Mesothelial cell of epicardium (in vitro differentiated cells): ENCODE data around the gene CTBP1. TPM values are rescaled to one million over a fixed set of nuclear protein-coding genes. Genes with fewer than 3 reads are reported as not detected.

Experiments
- DNase-seq, 2 experiments: peaks; one replicate each; pipeline ENCODE4 v3.0.0; 2021; ENCODE audit warnings: low spot score in 2 of 2; ENCODE audit not compliant: unreplicated experiment in 2 of 2
- H3K27ac Mint-ChIP-seq: 2 replicates; pipeline ENCODE4 v1.8.0; 2021; ENCODE audit warnings: mixed read lengths
- H3K27me3 Mint-ChIP-seq: 2 replicates; pipeline ENCODE4 v1.8.0; 2021; ENCODE audit warnings: low read depth, mixed read lengths
- H3K36me3 Mint-ChIP-seq: 2 replicates; pipeline ENCODE4 v1.8.0; 2021; ENCODE audit warnings: mixed read lengths
- H3K4me1 Mint-ChIP-seq: 2 replicates; pipeline ENCODE4 v1.8.0; 2021; ENCODE audit warnings: mixed read lengths
- H3K4me3 Mint-ChIP-seq: 2 replicates; pipeline ENCODE4 v1.8.0; 2021; ENCODE audit warnings: mild to moderate bottlenecking, moderate library complexity, mixed read lengths
- H3K9me3 Mint-ChIP-seq: 2 replicates; pipeline ENCODE4 v1.8.0; 2021; ENCODE audit warnings: mixed read lengths
- total RNA-seq: library from RNA; stranded (reverse); gene quantifications from 3 replicates; pipeline ENCODE4 v1.2.1, GENCODE V29; 2021
- TF ChIP-seq, protein P1 (sequence below): fragments of 200-600 bp; sonication (generic); IDR thresholded peaks from one replicate; pipeline ENCODE4 v1.5.0; 2021; ENCODE audit warnings: antibody characterized with exemption; ENCODE audit not compliant: unreplicated experiment

The CTBP1 gene
- total RNA-seq, 1 donor from 2014 or later, result 194 TPM

DNA sequence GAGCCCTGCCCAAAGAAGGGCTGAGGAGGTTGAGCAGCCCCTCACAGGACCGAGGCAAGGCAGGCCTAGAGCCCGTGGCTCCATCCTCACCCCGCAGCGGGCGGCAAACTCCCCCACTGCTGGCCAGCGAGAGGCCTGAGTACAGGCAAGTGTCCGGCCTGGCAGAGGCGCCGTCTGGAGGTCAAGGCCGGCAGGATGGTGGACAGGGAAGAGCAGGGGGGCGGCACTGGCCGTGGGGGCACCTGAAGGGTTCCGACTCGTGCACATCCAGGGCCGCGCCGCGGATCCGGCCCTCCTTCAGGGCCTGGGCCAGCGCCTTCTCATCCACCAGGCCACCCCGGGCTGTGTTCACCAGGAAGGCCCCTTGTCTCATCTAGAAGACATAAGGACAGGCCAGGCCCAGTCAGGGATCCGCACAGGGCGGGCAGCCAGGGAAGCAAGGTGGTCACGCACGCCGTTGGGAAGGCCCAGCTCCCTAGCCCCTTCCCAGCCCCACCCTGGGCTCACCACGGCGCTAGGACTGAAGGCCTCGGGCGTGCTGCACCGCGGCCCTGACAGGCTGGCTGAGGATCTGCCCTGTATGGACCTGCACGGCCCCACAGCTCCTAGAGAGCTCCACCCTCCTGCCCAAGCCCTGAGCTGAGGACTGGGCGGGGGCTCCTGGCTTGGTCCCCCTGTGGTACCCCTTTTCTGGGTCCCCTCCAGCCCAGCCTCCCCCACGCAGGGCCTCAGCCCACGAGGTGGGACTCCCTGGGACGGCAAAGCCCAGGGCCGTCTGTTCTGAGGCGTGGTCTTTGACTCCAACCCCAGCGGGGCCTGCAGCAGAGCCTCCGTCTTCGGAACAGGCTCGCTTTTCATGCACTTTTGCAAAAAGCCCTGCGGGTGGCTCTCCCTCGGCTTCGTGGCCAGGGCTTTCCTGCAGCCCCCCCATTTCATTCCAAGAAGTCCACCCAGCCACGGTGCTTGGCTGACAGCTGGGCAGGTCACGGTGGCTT lies 34.5 kb downstream of the CTBP1 start:
- H3K27ac Mint-ChIP-seq, result no peak overlapping the region
- TF ChIP-seq, protein P1, sequence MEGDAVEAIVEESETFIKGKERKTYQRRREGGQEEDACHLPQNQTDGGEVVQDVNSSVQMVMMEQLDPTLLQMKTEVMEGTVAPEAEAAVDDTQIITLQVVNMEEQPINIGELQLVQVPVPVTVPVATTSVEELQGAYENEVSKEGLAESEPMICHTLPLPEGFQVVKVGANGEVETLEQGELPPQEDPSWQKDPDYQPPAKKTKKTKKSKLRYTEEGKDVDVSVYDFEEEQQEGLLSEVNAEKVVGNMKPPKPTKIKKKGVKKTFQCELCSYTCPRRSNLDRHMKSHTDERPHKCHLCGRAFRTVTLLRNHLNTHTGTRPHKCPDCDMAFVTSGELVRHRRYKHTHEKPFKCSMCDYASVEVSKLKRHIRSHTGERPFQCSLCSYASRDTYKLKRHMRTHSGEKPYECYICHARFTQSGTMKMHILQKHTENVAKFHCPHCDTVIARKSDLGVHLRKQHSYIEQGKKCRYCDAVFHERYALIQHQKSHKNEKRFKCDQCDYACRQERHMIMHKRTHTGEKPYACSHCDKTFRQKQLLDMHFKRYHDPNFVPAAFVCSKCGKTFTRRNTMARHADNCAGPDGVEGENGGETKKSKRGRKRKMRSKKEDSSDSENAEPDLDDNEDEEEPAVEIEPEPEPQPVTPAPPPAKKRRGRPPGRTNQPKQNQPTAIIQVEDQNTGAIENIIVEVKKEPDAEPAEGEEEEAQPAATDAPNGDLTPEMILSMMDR, result no peak
- DNase-seq, result no peak
- H3K27me3 Mint-ChIP-seq, result no peaks in the 10 kb centered on the region
- H3K36me3 Mint-ChIP-seq, result peaks cover 16% of the 10 kb centered on the region
- H3K4me1 Mint-ChIP-seq, result no peaks in the 10 kb centered on the region
- H3K9me3 Mint-ChIP-seq, result no peaks in the 10 kb centered on the region
- no peak overlapping the region for H3K4me3 Mint-ChIP-seq

DNA sequence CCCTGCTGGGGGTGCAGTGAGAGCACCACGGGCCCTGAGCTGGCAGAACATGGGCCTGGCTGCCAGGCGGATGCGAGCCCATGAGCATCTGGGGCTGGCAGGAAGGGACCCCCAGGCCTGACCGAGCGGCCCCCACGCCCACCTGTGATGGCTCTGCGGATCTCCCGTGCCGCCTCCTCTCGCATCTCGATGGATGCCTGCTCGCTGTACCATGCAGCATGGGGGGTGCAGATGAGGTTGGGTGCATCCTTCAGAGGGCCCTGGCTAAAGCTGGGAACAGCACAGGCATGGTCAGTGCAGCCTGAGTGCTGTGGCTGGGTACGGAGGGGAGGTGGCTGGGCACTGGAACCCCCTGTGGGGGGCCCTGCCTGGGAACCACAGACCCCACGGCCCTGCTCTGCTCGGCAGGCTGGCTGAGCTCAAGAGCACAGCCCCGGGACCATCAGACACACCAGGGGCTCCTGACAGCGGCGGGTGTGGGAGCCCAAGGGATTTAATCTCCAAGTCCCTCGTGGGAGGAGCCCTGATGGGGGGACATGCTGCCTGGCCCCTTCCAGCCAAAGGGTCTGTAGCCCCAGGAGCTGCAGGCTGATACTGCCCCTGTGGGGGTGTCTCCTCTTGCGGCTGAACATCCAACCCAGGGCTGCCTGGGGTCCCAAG lies 35.5 kb downstream of the CTBP1 start:
- Mint-ChIP-seq H3K4me3 (no peak overlapping the region), H3K36me3 (peaks cover 9% of the 10 kb centered on the region), H3K4me1 (peaks cover 3% of the 10 kb centered on the region), H3K27ac (no peak overlapping the region), H3K27me3 (no peaks in the 10 kb centered on the region), H3K9me3 (no peaks in the 10 kb centered on the region)
- DNase-seq, result no peak
- TF ChIP-seq, protein P1, result no peak

DNA sequence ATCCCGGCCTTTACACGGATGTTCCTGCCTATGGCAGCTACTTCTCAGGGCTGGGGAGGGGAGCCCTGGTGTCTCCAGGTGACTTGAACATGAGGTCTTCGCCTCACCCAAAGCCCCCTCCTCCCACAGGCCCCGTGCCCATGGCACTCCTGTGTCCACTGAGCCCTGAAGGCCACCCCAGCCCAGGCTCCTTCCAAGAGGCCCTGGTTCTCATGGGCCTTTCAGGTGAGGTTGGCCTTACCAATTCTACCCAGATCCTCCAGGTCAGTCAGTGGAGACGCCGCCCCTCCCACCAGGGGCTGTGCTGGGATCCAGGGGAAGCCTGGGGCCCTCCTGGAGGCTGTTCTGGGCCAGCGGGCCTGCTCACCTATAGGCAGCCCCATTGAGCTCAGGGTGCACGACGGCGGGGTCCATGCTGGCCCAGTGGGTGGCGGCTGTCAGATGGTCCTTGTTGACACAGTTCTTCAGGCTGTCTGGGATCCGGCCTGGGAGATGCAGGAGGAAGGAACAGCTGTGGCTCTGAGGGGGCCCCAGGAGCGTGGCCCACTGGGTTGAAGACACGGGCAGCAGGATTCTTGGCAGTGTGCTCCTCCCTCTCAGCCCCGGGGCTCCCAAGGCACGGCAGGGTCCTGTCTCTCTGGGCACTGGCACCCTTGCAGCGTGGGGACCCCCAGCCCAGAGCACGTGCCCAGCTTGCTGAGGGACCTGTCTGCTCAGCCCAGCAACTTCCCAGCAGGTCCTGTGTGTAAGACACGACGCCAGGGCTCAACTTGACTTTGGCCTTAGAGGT lies 36.2 kb downstream of the CTBP1 start:
- TF ChIP-seq, protein P1, result no peak
- H3K4me1 Mint-ChIP-seq, result peaks cover 4% of the 10 kb centered on the region
- no peak for DNase-seq
- no peaks in the 10 kb centered on the region for H3K9me3 Mint-ChIP-seq
- H3K27me3 Mint-ChIP-seq, result no peaks in the 10 kb centered on the region
- H3K36me3 Mint-ChIP-seq, result peaks cover 4% of the 10 kb centered on the region
- no peak overlapping the region for H3K27ac Mint-ChIP-seq
- no peak overlapping the region for H3K4me3 Mint-ChIP-seq

DNA sequence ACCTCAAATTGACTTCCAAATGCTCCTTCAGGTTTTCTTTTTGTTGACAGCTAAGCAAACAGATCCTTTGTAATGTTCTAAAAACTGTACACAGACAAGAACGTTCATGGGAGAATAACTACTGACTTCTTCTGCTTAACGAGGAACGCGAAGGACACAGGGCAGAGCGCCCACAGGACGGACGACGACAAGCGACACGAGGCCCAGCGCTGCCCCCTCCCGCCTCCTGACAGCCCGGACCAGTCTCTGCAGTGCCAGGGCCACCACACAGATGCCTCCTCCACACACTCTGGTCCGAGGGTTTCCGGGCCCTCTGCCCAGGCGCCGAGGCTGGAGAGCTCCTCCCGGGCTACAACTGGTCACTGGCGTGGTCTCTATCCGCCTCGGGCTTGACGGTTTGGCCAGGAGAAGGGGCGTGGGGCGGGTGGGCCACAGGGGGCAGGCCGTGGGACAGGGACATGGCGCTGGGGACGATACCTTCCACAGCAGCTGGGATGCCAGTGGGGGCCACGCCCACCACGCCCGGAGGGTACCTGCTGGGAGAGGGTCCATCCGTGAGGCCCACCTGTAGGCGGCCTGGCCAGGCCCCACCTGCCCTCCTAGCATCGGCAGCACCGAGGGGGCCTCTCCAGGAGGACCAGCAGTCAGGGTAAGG lies 36.9 kb downstream of the CTBP1 start:
- H3K27ac Mint-ChIP-seq, result no peak overlapping the region
- H3K36me3 Mint-ChIP-seq, result peaks cover 2% of the 10 kb centered on the region
- H3K9me3 Mint-ChIP-seq, result no peaks in the 10 kb centered on the region

More for the DNA sequence above, 36.9 kb downstream of the CTBP1 start:
- H3K4me1 Mint-ChIP-seq, result peaks cover 4% of the 10 kb centered on the region
- TF ChIP-seq, protein P1, result no peak
- H3K27me3 Mint-ChIP-seq, result no peaks in the 10 kb centered on the region
- no peak for DNase-seq
- H3K4me3 Mint-ChIP-seq, result no peak overlapping the region
